Activated CD4-positive, alpha-beta T cell treated with anti-CD3 and anti-CD28 coated beads, Interleukin-2, amount 50 U/mL, for 1 hour (primary cell): ENCODE data around the gene LTN1.
"Not testable (repeated sequence)": the region's sequence is repeated elsewhere in the genome, so short reads cannot be mapped to it uniquely, and the experiment has no call there.

ENCODE experiments used
- DNase-seq: peaks from one replicate; pipeline ENCODE4 v3.0.0-alpha.2; 2020

The LTN1 gene, protein sequence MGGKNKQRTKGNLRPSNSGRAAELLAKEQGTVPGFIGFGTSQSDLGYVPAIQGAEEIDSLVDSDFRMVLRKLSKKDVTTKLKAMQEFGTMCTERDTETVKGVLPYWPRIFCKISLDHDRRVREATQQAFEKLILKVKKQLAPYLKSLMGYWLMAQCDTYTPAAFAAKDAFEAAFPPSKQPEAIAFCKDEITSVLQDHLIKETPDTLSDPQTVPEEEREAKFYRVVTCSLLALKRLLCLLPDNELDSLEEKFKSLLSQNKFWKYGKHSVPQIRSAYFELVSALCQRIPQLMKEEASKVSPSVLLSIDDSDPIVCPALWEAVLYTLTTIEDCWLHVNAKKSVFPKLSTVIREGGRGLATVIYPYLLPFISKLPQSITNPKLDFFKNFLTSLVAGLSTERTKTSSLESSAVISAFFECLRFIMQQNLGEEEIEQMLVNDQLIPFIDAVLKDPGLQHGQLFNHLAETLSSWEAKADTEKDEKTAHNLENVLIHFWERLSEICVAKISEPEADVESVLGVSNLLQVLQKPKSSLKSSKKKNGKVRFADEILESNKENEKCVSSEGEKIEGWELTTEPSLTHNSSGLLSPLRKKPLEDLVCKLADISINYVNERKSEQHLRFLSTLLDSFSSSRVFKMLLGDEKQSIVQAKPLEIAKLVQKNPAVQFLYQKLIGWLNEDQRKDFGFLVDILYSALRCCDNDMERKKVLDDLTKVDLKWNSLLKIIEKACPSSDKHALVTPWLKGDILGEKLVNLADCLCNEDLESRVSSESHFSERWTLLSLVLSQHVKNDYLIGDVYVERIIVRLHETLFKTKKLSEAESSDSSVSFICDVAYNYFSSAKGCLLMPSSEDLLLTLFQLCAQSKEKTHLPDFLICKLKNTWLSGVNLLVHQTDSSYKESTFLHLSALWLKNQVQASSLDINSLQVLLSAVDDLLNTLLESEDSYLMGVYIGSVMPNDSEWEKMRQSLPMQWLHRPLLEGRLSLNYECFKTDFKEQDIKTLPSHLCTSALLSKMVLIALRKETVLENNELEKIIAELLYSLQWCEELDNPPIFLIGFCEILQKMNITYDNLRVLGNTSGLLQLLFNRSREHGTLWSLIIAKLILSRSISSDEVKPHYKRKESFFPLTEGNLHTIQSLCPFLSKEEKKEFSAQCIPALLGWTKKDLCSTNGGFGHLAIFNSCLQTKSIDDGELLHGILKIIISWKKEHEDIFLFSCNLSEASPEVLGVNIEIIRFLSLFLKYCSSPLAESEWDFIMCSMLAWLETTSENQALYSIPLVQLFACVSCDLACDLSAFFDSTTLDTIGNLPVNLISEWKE (N-terminal part only)

DNA sequence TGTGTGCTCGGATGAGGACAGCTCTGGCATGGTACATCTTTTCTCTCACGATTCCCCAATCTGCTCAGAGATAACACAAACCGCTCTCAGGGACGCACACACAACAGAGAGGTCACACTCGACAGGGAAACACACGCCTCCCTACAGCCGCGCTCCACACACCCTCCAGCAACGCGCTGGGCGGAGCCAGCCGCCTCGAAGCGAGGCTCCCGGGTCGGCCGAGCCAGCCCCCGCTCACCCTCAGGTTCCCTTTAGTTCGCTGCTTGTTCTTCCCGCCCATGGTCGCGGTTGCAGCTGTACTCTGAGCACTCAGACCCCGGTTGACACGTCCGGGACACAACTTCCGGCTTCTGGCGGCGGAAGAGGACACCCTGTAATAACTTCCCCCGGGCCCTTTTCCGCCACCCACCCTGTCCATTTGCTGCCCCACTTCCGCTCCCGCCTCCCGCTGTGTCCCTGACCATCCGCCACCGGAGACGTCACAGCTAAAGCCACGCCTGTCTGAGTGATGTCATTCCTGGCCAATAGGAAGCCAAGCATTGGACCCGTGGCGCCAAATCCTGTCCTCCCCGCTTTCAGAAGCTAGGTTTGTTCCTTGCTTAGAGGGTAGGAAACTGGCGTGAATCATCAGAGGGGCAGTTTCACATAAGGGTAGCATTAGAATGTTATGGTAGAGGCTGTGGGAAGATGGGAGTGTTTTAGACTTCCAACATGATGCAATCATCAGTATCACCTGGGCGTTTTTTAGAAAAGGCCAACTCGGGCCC lies at the start of gene LTN1:
Gene LTN1 (minus strand): TSS at position 352 of the 767 bp plus-strand sequence. CDS start 72 bp downstream, at position 280.
- DNase-seq: peak; percentile 98

DNA sequence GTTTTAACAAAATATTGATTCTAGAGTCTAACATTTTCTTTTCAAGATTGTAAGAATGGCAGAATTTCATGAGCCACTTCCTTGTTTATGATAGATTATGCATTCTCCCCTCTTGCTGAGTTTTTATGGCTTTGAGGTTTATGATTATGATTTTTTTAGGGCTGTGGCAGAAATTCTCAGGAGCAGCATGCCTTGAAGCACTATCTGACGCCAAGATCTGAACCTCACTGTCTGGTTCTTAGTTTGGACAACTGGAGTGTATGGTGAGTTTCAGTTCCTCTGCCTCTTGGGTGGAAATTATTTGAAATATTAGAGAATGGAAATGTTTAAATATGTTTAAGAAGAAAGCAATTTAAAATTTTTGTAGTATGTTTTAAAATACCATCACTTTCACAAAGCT lies 42.0 kb upstream of the LTN1 start:
- DNase-seq: no peak

DNA sequence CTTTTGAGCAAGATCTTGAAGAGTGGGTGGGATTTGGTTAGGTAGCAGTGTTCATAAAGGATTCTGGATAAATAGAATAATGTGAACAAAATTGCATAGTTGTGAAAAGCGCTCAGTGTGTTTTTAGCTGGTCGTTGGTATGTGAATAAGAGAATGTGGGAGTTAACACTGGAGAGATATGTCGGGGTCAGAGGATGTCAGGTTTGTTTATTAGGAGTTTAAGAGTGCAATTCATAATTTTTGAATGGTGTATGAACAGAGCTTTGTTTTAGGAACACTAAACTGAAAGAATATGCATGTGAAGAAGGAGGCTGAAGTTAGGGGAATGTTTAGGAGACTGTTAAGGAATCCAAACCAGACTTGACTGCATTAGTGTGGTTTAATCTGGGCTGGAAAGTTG lies 41.2 kb upstream of the LTN1 start:
- no peak for DNase-seq

DNA sequence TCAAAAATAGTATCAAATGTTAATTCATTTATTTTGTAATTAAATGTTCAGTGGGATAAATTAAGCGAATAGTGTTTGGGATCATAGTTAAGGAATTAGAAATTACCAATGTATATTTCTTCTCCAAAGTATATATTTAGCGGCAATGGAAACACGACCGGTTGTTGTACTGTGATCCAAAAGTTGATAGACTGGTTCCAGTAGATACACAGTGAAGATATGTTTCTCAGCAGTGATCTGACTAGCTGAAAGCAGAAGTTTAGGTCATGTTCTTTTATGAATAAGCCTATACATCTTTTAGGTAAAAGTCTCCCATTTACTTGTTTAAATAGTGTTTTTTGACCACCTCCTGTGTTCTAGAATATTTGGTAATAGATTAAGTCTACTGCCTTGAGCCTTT lies 40.6 kb upstream of the LTN1 start:
- DNase-seq: no peak

DNA sequence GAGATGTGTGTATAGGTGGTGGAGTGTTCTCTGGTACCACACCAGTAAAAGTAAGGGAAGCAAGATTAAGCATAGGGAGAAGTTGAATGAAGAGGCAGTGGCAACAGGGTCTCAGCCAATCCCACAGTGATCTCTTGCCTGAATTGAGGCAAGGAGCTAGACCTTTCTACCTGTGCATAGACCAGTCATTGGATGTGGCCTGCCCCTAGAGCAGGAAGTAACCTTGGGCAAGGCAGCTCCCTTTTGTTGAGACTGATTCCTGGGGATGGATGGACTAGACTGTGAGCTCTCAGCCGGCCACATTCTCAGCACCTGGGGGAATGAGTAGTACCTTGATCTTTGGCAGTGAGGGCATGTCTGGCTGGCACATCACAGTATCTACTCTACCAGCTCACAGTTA lies 38.2 kb upstream of the LTN1 start:
- no peak for DNase-seq

DNA sequence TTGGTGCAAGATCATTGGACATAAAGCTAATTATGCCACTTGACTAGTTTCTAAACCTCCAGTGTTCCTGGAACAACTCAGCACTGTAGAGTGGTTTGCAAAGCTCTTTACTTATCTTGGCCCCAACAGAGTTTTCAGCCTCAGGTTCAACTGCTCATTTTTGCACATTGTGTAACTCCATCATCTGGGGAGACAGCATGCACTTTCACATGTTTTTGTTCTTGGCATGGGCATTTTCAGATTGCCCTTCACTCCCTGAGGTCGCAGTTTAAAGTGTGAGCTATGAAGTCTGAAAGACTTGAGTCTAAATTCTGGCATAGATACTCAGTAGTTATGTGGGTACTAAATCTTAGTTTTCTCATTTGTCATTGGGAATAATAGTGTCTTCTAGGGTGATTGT lies 36.8 kb upstream of the LTN1 start:
- DNase-seq: no peak

DNA sequence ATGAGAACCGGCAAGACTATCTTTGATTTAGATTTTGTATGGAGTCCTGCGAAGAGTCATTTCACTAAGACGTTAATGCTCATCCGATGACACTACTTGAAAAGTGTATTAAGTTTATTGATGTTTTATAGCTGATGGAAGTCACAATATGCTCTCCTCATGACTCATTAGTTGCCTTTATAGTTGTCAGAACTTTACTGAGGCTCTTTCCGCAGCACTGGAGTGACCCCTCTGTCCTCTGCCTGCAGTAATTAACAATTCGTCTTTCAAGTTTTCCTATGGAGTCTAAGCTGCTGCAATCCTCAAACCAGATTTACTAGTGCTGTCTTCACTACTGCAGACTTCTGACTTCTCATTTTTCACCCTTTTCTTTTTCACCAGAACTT lies 32.6 kb upstream of the LTN1 start:
- no peak for DNase-seq

DNA sequence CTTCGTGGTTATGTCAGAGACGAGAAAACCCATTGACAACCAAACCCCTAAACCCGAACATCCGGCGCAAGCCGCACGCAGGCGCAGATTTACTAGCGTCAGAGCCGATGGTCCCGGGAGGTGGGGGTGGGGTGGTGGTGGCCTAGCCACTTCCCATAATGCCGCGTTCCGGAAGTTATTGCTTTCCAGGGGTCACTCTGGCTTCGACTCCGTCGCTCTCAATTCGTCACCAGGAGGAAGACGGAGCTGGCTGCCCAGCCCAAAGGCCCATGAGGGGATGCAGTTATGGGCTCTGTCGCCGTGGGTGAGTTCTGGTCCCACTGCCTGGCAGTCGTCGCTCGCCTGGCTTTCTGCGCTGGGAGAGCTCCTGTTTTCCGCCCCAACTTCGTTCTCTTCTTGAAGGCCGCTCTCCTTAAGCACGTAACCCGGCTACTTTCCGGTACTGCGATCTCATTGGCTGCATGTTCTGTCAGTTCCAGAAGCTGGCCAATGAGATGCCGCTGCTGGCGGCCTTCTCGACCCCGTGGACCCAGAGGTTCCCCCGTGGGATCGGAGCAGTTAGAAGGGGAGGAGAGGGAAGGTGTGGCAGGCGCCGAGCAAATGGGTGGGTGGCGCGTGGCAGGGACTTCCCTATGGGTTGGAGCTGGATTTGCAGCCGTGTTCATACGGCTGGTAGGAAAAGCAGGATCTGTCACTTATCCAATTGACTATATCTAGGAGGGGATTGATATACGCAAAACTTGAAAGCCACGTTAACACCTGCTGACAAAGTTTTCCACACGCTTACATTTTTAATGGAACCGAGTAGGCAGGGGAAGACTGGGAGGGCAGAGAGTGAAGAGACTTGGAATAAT lies 32.0 kb upstream of the LTN1 start, which contains the start of gene USP16:
Gene USP16 (plus strand): TSS at position 195 of the 854 bp plus-strand sequence. CDS start 3,246 bp downstream, outside the sequence.
- DNase-seq: peak; percentile 89

DNA sequence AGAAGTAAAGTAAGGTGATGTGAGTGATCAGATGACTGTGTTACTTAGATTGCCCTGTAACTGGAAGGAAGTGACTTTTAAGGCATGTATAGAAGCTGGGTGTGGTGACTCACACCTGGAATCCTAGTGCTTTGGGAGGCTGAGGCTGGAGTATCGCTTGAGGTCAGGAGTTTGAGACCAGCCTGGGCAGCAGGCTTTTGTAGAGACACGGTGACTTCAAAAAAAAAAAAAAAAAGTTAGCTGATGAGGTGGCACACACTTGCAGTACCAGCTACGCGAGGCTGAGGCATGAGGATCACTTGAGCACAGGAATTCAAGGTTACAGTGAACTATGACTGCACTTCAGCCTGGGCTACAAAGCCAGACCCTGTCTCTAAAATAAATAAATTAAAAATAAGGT lies 29.5 kb upstream of the LTN1 start:
- no peak for DNase-seq

DNA sequence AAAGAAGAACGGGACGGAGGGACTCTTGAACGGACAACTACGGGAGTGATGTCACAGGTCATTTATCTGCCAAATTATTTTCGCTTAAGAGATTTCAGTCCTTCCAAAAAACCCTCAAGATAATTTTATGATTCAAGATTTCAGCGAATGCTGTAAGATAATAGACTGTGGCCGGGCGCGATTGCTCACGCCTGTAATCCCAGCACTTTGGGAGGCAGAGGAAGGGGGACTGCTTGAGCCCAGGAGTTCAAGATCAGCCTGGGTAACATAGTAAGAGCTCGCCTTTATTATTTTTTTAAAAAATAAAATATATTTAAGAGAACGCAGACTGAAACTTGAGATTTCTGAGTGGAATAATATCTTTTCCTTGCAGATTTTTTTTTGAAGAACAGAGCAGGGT lies 25.9 kb upstream of the LTN1 start:
- no peak for DNase-seq

DNA sequence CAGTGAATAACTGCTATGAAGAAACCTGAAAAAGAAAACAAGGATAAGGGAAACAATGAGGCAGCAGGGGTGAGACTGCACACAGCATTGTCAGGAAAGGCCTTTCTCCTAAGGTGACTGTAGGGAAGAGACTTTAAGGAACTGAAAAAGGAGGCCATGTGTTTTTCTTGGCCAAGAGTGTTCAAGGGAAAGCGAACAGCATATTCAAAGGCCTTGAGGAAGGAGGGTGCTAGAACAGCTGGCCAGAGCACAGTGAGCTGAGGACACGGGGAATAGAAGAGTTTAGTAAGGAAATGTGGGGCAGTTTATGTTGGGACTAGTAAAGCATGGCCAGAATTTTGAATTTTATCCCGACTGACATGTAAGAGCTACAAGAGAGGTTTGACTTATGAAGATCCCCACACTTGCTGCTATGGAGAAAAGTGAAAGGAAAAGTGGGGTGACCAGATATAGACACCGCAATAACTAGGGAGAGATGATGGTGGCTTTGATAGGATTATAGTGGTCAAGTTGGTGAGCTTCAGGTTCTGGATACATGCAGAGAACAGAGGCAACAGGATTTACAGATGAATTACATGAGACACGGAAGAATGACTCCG lies 25.1 kb upstream of the LTN1 start:
- no peak for DNase-seq

DNA sequence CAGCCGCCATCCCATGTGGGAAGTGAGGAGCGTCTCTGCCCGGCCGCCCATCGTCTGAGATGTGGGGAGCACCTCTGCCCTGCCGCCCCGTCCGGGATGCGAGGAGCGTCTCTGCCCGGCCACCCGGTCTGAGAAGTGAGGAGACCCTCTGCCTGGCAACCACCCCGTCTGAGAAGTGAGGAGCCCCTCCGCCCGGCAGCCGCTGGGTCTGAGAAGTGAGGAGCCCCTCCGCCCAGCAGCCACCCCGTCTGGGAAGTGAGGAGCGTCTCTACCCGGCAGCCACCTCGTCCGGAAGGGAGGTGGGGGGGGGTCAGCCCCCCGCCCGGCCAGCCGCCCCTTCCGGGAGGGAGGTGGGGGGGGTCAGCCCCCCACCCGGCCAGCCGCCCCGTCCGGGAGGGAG lies 18.6 kb upstream of the LTN1 start:
- DNase-seq: not testable (repeated sequence)

DNA sequence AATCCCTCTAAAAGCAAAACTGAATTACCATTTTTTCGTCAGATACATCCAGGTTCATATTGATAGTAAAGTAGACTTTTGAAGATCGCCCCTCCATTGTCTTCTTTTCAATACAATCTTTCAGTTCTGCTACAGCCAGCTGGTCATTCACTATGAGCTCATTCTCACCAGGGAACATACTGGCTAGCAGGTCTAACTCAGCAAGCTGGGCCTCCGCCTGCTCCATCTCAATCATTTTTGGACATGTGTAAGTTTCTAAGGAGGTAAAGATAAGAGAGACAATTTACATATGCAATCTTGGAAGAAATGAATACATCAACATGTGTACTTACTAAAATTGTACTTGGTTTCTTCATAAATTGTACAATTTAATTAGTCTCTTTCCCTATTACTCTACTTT lies 15.7 kb upstream of the LTN1 start:
- DNase-seq: no peak

DNA sequence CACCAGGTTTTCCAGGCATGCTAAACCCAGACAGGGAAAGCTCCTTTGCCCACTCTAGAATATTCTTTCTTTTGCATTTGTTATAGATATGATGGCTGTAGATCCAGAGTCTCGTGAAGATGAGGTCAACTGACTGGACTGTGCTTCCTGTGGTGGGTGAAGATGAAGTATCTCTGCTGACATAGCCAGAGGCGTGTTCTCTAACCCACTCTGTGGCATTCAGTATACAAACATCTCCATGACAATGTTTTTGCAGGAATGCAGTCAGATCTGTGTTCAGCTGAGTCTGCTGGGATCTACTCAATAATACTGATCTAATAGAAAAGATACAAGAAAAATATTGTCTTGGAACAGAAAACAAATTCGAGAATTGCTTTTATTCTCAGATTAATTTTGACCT lies 15.1 kb upstream of the LTN1 start:
- no peak for DNase-seq

DNA sequence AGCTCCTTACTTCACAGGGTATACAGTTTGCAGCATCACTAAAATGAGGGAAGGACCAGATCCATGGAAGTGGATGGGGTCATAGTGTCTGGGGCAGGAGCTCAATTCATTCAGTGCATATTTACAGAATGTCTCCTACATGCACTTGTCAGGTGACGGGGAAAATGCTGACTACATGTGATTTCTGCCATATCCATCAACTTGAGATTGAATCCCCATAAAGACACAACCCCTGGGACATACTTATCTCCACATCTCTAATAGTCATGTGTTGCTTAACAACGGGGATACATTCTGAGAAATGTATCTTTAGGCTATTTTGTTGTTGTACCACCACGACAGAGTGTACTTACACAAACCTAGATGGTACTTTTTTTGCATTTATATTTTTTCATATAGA lies 14.5 kb upstream of the LTN1 start:
- DNase-seq: no peak

DNA sequence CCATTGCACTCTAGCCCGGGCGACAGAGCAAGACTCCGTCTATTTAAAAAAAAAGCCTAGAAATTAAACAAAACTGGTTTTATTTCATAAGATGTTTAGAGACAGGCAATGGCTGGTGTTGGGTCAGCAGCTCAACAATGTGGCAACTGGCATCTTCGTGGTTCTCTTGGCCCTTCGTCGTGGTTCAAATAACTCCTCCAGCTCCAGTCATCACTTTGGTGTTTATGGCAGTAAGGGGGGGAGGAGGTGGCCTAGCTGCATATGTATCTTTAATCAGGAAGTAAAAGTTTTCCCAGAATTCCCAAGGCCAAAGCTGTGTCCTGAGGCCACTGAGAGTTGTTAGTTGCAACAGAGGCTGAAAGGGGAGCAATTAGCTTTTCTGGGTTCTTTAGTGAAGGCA lies 13.0 kb upstream of the LTN1 start:
- no peak for DNase-seq

DNA sequence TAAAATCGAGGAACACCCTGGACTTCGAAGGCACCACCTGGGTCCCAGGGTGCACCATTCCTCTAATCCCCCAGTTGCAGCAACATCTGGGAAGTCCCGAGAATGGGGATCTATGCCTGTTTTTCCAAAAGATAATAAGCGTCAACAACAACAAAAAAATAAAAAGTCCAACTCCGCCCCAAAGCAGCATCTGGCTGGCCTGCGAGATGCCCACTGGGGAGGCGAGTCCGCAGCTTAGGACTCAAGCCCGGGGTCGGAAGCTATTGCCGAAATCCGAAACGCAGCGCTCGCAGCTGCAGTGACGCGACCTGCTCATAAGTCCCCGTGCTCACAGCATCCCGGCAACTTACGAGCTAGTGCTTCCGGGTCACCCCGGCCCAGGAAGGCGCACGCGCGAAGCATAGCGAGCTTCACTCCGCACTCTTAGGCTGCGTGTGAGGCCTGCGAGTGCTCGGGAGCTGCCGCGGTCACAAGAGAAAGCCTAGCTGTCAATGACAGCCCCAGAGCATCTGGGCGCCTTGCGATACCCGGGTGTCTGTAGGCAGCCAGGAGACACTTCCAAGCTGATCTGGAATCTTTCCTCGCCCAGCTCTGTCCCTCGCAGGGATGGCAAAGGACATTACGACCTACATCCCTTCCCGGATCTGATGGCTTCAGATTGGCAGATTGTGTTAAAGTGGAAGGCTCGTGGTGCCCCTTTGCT lies 9.9 kb upstream of the LTN1 start:
- peak; percentile 95 for DNase-seq

DNA sequence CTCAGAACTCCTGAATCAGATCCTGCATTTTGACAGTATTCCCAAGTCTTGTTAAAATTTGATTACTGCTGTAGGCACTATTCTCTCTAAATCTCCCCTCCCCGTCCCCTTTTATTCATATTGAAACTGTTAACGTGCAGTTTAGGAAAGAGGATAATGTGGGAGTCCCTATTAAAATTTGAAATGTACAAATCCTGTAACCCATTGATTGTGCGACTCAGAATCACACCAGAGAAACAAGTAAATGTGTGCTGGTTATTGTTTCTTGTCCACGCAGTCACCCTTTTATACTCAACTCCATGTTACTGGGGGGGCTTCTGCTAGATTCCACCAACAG lies 584 bp upstream of the LTN1 start:
- DNase-seq: no peak

DNA sequence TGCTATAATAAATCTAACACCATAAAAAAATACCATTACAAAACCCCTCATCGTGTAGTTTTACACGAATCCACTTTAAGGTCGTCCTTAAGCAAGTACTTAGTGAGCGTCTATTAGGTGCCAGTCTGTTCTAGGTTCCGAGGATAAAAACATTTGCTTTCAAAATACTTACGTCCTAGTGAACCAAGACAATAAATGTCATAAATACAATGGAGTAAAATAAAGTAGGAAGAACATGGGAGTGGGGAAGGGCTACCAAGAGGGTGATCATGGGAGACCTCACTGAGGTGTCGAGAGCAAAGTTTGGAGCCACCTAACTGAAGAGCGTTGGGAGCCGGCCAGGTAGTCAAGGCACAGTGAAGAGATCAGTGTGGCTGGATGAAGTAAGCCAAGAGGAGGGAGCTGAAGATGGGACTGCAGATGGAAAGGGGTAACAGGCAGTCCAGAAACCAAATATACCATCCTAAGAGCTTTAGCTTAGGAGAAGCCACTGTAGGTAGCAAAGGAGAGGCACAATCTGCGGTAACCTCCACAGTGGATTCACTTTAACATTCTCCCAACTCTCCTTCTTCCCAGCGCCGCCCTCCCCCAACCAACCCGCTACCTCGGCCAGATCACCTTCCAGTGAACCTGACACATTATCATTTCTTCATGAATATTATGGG lies 684 bp downstream of the LTN1 start:
- no peak for DNase-seq

DNA sequence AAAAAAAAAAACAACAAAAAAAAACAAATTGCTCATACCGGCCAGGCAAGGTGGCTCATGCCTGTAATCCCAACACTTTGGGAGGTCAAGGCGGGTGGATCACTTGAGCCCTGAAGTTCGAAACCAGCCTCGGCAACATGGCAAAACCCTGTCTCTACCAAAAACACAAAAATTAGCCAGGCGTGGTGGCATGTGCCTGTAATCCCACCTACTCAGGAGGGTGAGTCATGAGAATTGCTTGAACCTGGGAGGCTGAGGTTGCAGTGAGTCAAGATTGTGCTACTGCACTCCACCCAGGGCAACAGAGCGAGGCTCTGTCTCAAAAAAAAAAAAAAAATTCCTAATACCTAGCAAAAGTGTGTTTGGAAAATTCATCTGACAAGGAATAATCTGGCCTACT lies 4.5 kb downstream of the LTN1 start:
- DNase-seq: not testable (repeated sequence)
